Loucy (cell line): Measurements from ENCODE around the gene SLC1A5.

Experiments used
- CTCF ChIP-seq: fragments of 200-600 bp; sonication (generic); conservative IDR thresholded peaks from 2 replicates; pipeline ENCODE4 v1.5.1; 2014; ENCODE audit warnings: mild to moderate bottlenecking, antibody characterized with exemption, low read length
- EZH2phosphoT487 ChIP-seq: fragments of 200-600 bp; IDR thresholded peaks from 2 replicates; pipeline ENCODE4 v1.6.1; 2018; ENCODE audit warnings: antibody characterized with exemption, mild to moderate bottlenecking, moderate library complexity, borderline replicate concordance

- TF ChIP-seq CTCF (no peak), EZH2phosphoT487 (no peak)
These were observed 15.4 kb downstream of the SLC1A5 start for GRCh38 chr19:46773018-46773399.
